Mammary epithelial cell (primary cell): ENCODE results near the gene LGALS8.

Source experiments
- EZH2 ChIP-seq: IDR thresholded peaks from 2 replicates; pipeline ENCODE4 v1.6.1; 2012; ENCODE audit warnings: low read length, inconsistent platforms, borderline replicate concordance
- TF ChIP-seq, protein P1 (sequence below), 2 donors: IDR thresholded peaks in 1 of 2; conservative IDR thresholded peaks in 1 of 2; 2 replicates each; pipeline ENCODE4 v1.5.1; 2011 to 2012; ENCODE audit warnings: inconsistent platforms in 2 of 2, low read length in 2 of 2, mild to moderate bottlenecking in 2 of 2, control low read depth in 1 of 2, low read depth in 1 of 2; ENCODE audit not compliant: insufficient read depth in 1 of 2; ENCODE audit errors: extremely low read depth in 1 of 2

DNA sequence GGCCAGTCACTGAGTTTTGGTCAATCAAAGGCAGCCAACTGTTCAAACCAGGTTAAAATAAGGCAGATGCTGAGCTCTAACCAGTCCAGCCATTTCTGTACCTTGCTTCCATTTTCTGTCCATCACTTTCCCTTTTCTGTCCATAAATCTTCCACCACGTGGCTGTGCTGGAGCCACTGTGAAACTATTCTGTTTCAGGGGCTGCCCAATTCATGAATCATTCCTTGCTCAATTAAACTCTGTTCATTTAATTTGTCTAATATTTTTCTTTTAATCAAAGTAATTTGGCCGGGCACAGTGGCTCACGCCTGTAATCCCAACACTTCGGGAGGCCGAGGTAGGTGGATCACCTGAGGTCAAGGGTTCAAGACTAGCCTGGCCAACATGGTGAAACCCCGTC is 22.7 kb upstream of the LGALS8 start:
- TF ChIP-seq, protein P1, sequence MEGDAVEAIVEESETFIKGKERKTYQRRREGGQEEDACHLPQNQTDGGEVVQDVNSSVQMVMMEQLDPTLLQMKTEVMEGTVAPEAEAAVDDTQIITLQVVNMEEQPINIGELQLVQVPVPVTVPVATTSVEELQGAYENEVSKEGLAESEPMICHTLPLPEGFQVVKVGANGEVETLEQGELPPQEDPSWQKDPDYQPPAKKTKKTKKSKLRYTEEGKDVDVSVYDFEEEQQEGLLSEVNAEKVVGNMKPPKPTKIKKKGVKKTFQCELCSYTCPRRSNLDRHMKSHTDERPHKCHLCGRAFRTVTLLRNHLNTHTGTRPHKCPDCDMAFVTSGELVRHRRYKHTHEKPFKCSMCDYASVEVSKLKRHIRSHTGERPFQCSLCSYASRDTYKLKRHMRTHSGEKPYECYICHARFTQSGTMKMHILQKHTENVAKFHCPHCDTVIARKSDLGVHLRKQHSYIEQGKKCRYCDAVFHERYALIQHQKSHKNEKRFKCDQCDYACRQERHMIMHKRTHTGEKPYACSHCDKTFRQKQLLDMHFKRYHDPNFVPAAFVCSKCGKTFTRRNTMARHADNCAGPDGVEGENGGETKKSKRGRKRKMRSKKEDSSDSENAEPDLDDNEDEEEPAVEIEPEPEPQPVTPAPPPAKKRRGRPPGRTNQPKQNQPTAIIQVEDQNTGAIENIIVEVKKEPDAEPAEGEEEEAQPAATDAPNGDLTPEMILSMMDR (conservative IDR thresholded peaks at IDR 0.05 in 1 of 2, IDR thresholded peaks at IDR 0.05 in 1 of 2; ENCODE audit: extremely low read depth in 1 of 2, insufficient read depth in 1 of 2, low read depth in 1 of 2, low read length in 2 of 2) = no peak
- TF ChIP-seq EZH2 = no peak
